HL-60 (cell line): Measurements from ENCODE around the gene EEF1A2.

ENCODE experiments used
- DNase-seq, 2 experiments: peaks; one replicate each; pipeline ENCODE4 v3.0.0-alpha.2; 2010 to 2020; ENCODE audit warnings: low read depth in 1 of 2, low spot score in 1 of 2
- H3K27ac ChIP-seq: fragments of 250-450 bp; sonication (Bioruptor Pico); replicated peaks from 2 replicates; pipeline ENCODE4 v1.5.1; 2020; ENCODE audit warnings: mild to moderate bottlenecking, moderate library complexity
- H3K27me3 ChIP-seq: fragments of 250-450 bp; sonication (Bioruptor Pico); 2 replicates; pipeline ENCODE4 v1.5.1; 2021; ENCODE audit warnings: mild to moderate bottlenecking, moderate library complexity; ENCODE audit not compliant: insufficient read depth, poor library complexity, severe bottlenecking
- H3K4me3 ChIP-seq: replicated peaks from 2 replicates; pipeline ENCODE4 v1.5.1; 2011; ENCODE audit warnings: mild to moderate bottlenecking, control low read depth, low read length; ENCODE audit not compliant: insufficient read depth
- GABPA ChIP-seq: IDR thresholded peaks from 2 replicates; pipeline ENCODE4 v1.6.1; 2012; ENCODE audit warnings: low read depth
- POLR2AphosphoS5 ChIP-seq: IDR thresholded peaks from 2 replicates; pipeline ENCODE4 v1.6.1; 2012; ENCODE audit warnings: low read depth
- SPI1 ChIP-seq: IDR thresholded peaks from 2 replicates; pipeline ENCODE4 v1.6.1; 2012; ENCODE audit warnings: low read depth, mild to moderate bottlenecking, borderline replicate concordance
- TF ChIP-seq, protein P1 (sequence below): IDR thresholded peaks from 2 replicates; pipeline ENCODE4 v1.6.1; 2012; ENCODE audit warnings: low read depth; ENCODE audit not compliant: insufficient replicate concordance
- TF ChIP-seq, protein P2 (sequence below): IDR thresholded peaks from one replicate; pipeline ENCODE4 v1.5.1; 2011; ENCODE audit warnings: low read length, control low read depth, inconsistent platforms; ENCODE audit not compliant: insufficient read depth

Gene EEF1A2

DNA sequence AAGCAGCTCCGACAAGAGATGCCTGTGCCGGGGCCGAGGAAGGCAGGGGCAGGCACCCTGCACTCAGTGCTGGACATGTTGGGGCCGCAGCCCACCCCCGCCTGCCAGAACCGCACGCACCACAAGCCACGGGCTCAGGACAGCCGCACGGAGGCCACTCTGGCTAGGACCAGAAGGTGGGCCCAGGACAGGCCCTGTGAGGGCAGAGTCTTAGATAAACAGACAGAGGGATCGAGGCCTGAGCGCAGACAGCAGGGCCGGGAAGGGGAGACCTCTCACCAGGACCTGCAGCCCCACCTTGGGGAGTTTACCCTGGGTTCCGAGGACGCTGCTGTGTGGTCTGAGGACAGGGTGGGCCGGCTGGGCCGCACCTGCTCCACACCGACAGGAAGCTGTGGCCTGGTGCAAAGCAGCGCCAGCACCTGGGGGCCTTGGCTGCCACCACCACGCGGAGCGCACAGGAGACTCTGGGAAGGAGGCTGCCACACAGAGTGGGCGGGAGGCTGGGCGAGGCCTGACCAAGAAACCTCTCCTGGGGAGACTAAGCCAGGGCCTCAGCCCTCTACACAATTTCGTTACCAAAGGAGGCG is 58.4 kb downstream of the EEF1A2 start:
- TF ChIP-seq GABPA: no peak
- TF ChIP-seq, protein P1, sequence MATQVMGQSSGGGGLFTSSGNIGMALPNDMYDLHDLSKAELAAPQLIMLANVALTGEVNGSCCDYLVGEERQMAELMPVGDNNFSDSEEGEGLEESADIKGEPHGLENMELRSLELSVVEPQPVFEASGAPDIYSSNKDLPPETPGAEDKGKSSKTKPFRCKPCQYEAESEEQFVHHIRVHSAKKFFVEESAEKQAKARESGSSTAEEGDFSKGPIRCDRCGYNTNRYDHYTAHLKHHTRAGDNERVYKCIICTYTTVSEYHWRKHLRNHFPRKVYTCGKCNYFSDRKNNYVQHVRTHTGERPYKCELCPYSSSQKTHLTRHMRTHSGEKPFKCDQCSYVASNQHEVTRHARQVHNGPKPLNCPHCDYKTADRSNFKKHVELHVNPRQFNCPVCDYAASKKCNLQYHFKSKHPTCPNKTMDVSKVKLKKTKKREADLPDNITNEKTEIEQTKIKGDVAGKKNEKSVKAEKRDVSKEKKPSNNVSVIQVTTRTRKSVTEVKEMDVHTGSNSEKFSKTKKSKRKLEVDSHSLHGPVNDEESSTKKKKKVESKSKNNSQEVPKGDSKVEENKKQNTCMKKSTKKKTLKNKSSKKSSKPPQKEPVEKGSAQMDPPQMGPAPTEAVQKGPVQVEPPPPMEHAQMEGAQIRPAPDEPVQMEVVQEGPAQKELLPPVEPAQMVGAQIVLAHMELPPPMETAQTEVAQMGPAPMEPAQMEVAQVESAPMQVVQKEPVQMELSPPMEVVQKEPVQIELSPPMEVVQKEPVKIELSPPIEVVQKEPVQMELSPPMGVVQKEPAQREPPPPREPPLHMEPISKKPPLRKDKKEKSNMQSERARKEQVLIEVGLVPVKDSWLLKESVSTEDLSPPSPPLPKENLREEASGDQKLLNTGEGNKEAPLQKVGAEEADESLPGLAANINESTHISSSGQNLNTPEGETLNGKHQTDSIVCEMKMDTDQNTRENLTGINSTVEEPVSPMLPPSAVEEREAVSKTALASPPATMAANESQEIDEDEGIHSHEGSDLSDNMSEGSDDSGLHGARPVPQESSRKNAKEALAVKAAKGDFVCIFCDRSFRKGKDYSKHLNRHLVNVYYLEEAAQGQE: no peak
- no peak for TF ChIP-seq SPI1
- TF ChIP-seq, protein P2, sequence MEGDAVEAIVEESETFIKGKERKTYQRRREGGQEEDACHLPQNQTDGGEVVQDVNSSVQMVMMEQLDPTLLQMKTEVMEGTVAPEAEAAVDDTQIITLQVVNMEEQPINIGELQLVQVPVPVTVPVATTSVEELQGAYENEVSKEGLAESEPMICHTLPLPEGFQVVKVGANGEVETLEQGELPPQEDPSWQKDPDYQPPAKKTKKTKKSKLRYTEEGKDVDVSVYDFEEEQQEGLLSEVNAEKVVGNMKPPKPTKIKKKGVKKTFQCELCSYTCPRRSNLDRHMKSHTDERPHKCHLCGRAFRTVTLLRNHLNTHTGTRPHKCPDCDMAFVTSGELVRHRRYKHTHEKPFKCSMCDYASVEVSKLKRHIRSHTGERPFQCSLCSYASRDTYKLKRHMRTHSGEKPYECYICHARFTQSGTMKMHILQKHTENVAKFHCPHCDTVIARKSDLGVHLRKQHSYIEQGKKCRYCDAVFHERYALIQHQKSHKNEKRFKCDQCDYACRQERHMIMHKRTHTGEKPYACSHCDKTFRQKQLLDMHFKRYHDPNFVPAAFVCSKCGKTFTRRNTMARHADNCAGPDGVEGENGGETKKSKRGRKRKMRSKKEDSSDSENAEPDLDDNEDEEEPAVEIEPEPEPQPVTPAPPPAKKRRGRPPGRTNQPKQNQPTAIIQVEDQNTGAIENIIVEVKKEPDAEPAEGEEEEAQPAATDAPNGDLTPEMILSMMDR: no peak
- TF ChIP-seq POLR2AphosphoS5: no peak
- Histone ChIP-seq H3K4me3 (no peak overlapping the region), H3K27ac (no peak overlapping the region), H3K27me3 (peaks cover 7% of the 10 kb centered on the region)
- no peak for DNase-seq

DNA sequence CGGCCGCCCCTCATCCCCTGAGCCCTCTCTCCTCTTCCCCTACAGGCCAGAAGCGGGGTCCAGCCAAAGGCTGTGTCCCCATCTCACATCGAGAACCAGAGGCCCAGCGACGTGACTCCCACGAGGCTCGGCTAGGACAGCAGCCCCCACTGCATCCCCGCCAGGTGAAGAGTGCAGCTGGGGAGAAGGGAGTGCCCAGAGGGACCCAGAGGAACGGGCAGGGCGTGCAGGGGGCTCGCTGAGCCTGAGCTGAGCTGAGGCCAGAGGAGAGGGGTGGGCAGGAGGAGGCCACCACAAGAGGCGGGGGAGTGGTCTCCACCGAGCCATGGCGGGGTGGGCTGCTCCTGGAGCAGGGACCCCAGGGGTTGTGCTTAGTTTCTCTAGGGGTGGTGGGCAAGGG is 59.0 kb downstream of the EEF1A2 start:
- peaks cover 7% of the 10 kb centered on the region for H3K27me3 ChIP-seq
- no peak for DNase-seq

DNA sequence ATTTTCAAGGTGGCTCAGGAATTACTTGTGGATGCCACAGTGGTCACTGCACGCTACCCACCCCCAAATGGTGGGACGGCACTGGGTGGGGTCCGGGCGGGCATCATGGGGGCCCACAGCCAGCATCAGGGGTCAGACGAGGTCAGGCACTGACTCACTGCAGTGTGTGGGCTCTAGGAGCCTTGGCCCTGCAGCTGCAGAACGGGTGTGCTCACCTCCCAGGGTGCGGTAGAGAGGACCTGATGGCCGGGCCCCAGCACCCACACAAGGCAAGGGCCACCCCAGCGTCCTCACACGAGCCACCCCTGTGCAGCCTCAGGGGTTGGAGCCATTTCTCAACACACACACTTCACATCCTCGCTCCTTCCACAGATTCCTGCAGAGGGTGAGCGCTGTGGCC is 60.8 kb downstream of the EEF1A2 start:
- DNase-seq: no peak
- H3K4me3 ChIP-seq: no peak overlapping the region
- no peak for TF ChIP-seq SPI1
- TF ChIP-seq, protein P1: no peak
- no peak for TF ChIP-seq GABPA
- TF ChIP-seq, protein P2: no peak
- TF ChIP-seq POLR2AphosphoS5: no peak
- H3K27me3 ChIP-seq: peaks cover 12% of the 10 kb centered on the region
- no peak overlapping the region for H3K27ac ChIP-seq

More for the DNA sequence above, 59.0 kb downstream of the EEF1A2 start:
- TF ChIP-seq, protein P2: no peak
- TF ChIP-seq, protein P1: no peak
- no peak for TF ChIP-seq POLR2AphosphoS5
- TF ChIP-seq SPI1: no peak
- no peak for TF ChIP-seq GABPA
- Histone ChIP-seq H3K4me3 (no peak overlapping the region), H3K27ac (no peak overlapping the region)
